HFF-Myc (cell line): ENCODE data around the gene FKBP10.
A peak's percentile ranks its signal among the peaks of the same experiment; 100 is the strongest.

Experiments
- DNase-seq: peaks from one replicate; pipeline ENCODE4 v3.0.0-alpha.2; 2011; ENCODE audit warnings: low read depth; ENCODE audit errors: extremely low read depth
- H3K4me3 ChIP-seq: replicated peaks from 2 replicates; pipeline ENCODE4 v1.5.1; 2011; ENCODE audit warnings: low read depth, mild to moderate bottlenecking, control low read depth, low read length
- TF ChIP-seq, protein P1 (sequence below): IDR thresholded peaks from 2 replicates; pipeline ENCODE4 v1.5.1; 2012; ENCODE audit warnings: mild to moderate bottlenecking, low read depth, low read length, control low read depth; ENCODE audit errors: missing control alignments

The FKBP10 gene

DNA sequence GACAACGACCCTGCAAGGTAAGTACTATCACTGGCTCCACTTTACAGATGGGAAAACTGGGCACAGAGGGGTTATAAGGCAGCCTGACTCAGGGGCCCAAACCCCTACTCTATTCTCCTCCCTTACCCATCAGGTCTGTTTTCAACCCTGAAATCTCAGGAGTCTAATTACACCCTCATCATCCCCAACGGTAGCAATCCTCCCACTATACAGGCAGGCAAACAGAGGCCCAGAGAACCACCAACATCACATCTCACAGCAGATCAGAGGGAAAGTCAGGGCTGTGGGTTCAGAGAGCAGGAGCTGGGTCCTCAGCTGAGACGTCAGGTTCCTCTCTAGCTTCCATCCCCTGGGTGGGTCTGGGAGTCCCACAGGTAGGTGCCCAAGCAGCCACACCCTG is 42.8 kb upstream of the FKBP10 start:
- TF ChIP-seq, protein P1, sequence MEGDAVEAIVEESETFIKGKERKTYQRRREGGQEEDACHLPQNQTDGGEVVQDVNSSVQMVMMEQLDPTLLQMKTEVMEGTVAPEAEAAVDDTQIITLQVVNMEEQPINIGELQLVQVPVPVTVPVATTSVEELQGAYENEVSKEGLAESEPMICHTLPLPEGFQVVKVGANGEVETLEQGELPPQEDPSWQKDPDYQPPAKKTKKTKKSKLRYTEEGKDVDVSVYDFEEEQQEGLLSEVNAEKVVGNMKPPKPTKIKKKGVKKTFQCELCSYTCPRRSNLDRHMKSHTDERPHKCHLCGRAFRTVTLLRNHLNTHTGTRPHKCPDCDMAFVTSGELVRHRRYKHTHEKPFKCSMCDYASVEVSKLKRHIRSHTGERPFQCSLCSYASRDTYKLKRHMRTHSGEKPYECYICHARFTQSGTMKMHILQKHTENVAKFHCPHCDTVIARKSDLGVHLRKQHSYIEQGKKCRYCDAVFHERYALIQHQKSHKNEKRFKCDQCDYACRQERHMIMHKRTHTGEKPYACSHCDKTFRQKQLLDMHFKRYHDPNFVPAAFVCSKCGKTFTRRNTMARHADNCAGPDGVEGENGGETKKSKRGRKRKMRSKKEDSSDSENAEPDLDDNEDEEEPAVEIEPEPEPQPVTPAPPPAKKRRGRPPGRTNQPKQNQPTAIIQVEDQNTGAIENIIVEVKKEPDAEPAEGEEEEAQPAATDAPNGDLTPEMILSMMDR = no peak
- no peak overlapping the region for H3K4me3 ChIP-seq

DNA sequence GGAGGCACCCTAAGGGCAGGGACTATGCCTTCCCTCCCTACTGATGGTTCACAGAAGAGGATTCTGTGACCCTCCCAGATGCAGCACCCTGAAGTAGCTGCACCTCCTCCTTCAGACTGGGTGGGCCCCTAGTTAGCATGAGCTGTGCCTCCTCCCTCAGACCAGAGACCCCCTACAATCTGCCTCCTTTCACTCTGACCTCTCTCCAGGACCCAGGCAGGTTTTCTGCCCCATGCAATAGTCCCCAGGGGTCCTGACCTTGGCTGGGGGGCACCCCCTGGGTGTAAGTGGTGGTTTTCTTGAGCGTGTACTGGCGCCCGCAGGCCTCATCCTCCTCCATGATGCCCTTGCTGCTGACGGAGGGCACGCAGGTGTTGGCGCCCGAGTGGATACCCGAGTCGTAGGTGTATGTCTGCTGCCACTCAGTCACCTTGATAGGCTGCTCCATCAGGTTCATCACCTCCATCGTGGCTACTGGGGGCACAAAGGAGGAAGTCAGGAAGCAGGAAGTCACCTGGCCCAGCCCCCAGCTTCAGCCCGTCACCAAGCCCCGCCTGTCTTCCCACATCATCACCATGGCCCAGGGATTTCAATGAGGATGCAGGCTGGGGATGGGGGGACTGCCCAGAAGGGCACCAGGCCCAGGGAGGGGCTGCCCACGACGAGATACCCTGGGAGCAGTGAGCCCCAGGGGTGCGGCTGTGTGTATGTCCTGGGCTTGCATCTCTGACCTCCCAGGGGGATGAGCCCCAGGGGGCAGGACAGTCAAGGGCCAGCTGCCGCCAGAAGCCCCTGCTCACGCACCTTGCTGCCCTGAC is 41.2 kb upstream of the FKBP10 start:
- H3K4me3 ChIP-seq = no peak overlapping the region
- no peak for DNase-seq
- TF ChIP-seq, protein P1 = no peak

More for the DNA sequence above, 42.8 kb upstream of the FKBP10 start:
- no peak for DNase-seq

DNA sequence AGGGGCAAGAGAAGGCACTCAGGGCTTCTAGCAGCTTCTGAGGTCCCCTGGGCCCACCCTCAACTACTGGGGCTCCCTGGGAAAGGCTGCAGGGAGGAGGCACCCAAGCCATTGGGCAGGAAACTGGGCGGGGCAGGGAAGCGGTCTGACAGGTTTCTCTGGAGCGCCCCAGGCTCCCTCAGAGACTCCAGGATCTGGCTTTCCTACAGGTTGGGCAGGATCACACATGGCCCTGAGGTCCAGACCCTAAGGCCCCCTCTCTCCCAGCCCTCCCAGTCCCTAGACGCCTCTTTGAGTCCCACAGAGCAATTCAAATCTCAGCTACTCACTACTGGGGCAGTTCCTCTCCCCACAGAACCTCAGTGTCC is 40.6 kb upstream of the FKBP10 start:
- no peak for DNase-seq
- no peak overlapping the region for H3K4me3 ChIP-seq
- TF ChIP-seq, protein P1 = no peak

DNA sequence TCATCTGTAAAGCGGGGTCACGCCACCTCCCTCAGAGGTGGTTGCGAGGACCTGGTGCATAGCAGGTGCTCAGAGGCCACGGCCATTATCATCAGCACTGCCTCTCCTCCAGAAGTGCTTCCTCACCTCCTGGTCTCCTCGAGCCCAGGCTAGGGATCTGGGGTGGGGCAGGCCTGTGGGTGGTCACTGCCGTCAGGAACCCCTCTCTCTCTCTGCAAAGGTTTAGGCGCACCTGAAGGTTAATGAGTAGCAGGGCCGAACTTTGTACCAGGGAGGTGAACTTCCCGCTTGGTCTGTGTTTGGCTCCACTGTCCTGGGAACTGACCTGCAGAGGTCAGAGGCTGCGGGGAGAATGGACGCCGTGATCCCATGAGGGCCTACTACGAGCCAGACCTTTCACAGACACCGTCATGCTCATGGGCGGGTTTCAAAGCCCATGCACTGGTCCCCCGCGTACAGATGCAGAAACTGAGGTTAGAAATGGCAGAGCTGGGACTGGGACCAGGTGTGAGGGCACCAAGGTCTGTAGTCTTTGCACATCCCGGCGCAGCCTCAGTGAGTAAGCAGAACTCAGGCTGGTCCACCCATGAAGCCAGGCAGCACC is 40.1 kb upstream of the FKBP10 start:
- DNase-seq = no peak
- H3K4me3 ChIP-seq = no peak overlapping the region
- TF ChIP-seq, protein P1 = no peak

DNA sequence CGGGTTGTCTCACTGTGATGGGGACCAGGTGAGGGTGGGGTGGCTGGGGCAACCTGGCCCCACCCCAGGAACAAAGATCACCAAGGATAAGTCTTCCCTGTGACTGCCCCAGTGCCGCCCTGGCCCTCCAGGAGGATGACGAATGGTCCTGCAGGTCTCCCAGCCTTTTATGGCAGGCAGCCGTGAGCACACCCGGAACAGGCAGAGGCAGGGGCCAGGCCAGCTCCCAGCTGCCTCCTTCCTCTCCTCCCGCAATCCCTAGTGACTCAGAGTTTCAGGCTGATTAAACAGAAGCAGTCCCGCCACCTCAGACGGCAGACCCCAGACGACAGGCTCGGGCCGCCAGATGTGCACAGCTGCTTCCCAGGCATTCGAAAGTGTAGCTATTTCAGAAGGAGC is 39.6 kb upstream of the FKBP10 start:
- no peak overlapping the region for H3K4me3 ChIP-seq
- TF ChIP-seq, protein P1 = no peak
- peak; percentile 71 for DNase-seq

DNA sequence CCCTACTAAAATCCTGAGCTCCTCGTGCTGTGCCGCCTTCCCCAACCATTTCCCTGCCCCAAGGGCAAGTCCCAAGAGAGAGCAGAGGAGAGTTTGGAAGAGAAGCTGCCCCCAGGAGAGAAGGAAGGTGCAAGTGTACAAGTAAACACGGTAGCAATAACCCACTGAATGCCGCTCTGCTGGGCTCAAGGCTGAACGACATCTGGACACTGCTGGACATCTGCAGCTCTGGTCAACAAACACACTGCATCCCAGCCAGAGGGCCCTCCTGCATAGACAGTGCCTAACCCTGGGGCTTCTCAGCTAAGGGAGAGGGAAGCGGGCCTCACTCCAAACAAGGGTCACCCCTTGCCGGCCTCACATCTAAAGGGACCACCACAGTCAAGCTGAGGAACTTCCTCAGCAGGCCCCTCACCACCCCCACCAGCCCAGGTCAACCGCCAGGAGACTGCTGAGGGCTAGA is 39.0 kb upstream of the FKBP10 start:
- TF ChIP-seq, protein P1 = no peak
- DNase-seq = no peak
- H3K4me3 ChIP-seq = no peak overlapping the region
